HL-60 (cell line): ENCODE results near the gene FOXD4.
"Not testable (repeated sequence)": the region's sequence is repeated elsewhere in the genome, so short reads cannot be mapped to it uniquely, and the experiment has no call there.

Source experiments
- GABPA ChIP-seq: IDR thresholded peaks from 2 replicates; pipeline ENCODE4 v1.6.1; 2012; ENCODE audit warnings: low read depth
- POLR2AphosphoS5 ChIP-seq: IDR thresholded peaks from 2 replicates; pipeline ENCODE4 v1.6.1; 2012; ENCODE audit warnings: low read depth
- SPI1 ChIP-seq: IDR thresholded peaks from 2 replicates; pipeline ENCODE4 v1.6.1; 2012; ENCODE audit warnings: low read depth, mild to moderate bottlenecking, borderline replicate concordance
- TF ChIP-seq, protein P1 (sequence below): IDR thresholded peaks from one replicate; pipeline ENCODE4 v1.5.1; 2011; ENCODE audit warnings: low read length, control low read depth, inconsistent platforms; ENCODE audit not compliant: insufficient read depth
- TF ChIP-seq, protein P2 (sequence below): IDR thresholded peaks from 2 replicates; pipeline ENCODE4 v1.6.1; 2012; ENCODE audit warnings: low read depth; ENCODE audit not compliant: insufficient replicate concordance

DNA sequence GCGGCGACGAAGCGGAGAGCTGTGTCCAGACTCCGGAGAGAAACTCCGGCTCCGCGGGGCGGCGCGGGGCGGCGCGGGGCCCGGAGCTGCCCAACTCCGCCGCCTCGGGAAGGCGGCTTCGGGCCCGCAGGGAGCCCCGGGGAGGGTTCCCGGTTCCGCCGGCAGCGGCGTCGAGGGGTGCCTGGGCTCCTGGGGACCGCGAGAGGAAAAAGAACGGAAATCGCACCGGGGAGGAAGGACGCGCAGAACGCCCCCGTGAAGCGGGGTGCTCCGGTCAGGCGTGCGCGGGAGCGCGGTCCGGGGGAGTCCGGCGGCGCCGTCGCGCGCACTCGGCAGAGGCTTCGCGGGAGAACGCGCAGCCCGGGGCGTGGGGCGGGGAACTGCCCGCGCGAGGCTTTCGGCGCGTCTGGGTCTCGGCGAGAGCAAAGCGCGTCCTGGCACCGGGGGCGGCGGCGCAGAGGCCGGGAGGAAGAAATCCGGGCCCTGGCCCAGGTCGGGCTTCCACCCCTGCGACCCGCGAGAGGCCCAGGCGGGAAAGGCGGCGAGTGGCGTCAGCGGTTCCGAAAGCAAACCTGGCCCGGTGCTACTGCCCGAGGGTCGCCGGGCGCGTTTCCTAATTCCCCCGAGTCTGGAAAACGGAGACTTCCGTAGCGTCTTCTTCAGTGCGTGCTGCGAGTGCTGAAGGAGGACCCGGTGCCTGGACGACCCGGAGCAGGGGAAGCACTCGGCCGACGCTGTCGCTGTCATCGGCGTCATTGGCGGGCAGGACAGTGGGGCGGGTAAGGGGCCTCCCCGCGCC is 4.5 kb downstream of the FOXD4 start:
- TF ChIP-seq SPI1, result peak; percentile 5; the same call in 1 of the 2 replicates
- TF ChIP-seq, protein P1, sequence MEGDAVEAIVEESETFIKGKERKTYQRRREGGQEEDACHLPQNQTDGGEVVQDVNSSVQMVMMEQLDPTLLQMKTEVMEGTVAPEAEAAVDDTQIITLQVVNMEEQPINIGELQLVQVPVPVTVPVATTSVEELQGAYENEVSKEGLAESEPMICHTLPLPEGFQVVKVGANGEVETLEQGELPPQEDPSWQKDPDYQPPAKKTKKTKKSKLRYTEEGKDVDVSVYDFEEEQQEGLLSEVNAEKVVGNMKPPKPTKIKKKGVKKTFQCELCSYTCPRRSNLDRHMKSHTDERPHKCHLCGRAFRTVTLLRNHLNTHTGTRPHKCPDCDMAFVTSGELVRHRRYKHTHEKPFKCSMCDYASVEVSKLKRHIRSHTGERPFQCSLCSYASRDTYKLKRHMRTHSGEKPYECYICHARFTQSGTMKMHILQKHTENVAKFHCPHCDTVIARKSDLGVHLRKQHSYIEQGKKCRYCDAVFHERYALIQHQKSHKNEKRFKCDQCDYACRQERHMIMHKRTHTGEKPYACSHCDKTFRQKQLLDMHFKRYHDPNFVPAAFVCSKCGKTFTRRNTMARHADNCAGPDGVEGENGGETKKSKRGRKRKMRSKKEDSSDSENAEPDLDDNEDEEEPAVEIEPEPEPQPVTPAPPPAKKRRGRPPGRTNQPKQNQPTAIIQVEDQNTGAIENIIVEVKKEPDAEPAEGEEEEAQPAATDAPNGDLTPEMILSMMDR, result not testable (repeated sequence)
- TF ChIP-seq POLR2AphosphoS5, GABPA: not testable (repeated sequence)
- TF ChIP-seq, protein P2, sequence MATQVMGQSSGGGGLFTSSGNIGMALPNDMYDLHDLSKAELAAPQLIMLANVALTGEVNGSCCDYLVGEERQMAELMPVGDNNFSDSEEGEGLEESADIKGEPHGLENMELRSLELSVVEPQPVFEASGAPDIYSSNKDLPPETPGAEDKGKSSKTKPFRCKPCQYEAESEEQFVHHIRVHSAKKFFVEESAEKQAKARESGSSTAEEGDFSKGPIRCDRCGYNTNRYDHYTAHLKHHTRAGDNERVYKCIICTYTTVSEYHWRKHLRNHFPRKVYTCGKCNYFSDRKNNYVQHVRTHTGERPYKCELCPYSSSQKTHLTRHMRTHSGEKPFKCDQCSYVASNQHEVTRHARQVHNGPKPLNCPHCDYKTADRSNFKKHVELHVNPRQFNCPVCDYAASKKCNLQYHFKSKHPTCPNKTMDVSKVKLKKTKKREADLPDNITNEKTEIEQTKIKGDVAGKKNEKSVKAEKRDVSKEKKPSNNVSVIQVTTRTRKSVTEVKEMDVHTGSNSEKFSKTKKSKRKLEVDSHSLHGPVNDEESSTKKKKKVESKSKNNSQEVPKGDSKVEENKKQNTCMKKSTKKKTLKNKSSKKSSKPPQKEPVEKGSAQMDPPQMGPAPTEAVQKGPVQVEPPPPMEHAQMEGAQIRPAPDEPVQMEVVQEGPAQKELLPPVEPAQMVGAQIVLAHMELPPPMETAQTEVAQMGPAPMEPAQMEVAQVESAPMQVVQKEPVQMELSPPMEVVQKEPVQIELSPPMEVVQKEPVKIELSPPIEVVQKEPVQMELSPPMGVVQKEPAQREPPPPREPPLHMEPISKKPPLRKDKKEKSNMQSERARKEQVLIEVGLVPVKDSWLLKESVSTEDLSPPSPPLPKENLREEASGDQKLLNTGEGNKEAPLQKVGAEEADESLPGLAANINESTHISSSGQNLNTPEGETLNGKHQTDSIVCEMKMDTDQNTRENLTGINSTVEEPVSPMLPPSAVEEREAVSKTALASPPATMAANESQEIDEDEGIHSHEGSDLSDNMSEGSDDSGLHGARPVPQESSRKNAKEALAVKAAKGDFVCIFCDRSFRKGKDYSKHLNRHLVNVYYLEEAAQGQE, result not testable (repeated sequence)
